ENCODE data around the gene FGF11. TPM values are rescaled to one million over a fixed set of nuclear protein-coding genes. Genes with fewer than 3 reads are reported as not detected.

FGF11 gene
- total and polyA plus RNA-seq, 2 of the 13 experiments (the other 11 are each of a cell fraction or from before 2014, with no cell fraction given): 0.20 to 7.6 TPM

GRCh38 chr17:7444682-7445618, 5.6 kb downstream of the FGF11 start, which contains the start of gene CHRNB1 (continued):
- peak; percentile 32; the same call in 1 of the 2 replicates for TF ChIP-seq KDM5A (IDR thresholded peaks at IDR 0.05; ENCODE audit: borderline replicate concordance, low read length)
- 0 out of 2 replicates have a peak, but pooled peaks have one; percentile 47 for TF ChIP-seq SRY (CRISPR knock-in tag; IDR thresholded peaks at IDR 0.05)
- no peak for TF ChIP-seq SP140L (CRISPR knock-in tag; IDR thresholded peaks at IDR 0.05; ENCODE audit: borderline replicate concordance)
- TF ChIP-seq, protein P1, sequence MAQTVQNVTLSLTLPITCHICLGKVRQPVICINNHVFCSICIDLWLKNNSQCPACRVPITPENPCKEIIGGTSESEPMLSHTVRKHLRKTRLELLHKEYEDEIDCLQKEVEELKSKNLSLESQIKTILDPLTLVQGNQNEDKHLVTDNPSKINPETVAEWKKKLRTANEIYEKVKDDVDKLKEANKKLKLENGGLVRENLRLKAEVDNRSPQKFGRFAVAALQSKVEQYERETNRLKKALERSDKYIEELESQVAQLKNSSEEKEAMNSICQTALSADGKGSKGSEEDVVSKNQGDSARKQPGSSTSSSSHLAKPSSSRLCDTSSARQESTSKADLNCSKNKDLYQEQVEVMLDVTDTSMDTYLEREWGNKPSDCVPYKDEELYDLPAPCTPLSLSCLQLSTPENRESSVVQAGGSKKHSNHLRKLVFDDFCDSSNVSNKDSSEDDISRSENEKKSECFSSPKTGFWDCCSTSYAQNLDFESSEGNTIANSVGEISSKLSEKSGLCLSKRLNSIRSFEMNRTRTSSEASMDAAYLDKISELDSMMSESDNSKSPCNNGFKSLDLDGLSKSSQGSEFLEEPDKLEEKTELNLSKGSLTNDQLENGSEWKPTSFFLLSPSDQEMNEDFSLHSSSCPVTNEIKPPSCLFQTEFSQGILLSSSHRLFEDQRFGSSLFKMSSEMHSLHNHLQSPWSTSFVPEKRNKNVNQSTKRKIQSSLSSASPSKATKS (CRISPR knock-in tag; IDR thresholded peaks at IDR 0.05): no peak
- TF ChIP-seq ZNF691 (CRISPR knock-in tag; IDR thresholded peaks at IDR 0.05; ENCODE audit: borderline replicate concordance, low read depth): peak; percentile 52; the same call in 1 of the 2 replicates
- no peak for TF ChIP-seq PRDM4 (CRISPR knock-in tag; IDR thresholded peaks at IDR 0.05; ENCODE audit: borderline replicate concordance)
- TF ChIP-seq ZNF782 (CRISPR knock-in tag; IDR thresholded peaks at IDR 0.05; ENCODE audit: borderline replicate concordance): peak; percentile 56; the same call in 1 of the 2 replicates
- TF ChIP-seq ZNF20 (CRISPR knock-in tag; IDR thresholded peaks at IDR 0.05): 0 out of 2 replicates have a peak, but pooled peaks have one; percentile 69
- TF ChIP-seq HES4 (CRISPR knock-in tag; IDR thresholded peaks at IDR 0.05; ENCODE audit: borderline replicate concordance): no peak
- no peak for TF ChIP-seq ZBTB14 (CRISPR knock-in tag; IDR thresholded peaks at IDR 0.05)
- TF ChIP-seq NAIF1 (CRISPR knock-in tag; IDR thresholded peaks at IDR 0.05; ENCODE audit: borderline replicate concordance): no peak
- TF ChIP-seq, protein P2, sequence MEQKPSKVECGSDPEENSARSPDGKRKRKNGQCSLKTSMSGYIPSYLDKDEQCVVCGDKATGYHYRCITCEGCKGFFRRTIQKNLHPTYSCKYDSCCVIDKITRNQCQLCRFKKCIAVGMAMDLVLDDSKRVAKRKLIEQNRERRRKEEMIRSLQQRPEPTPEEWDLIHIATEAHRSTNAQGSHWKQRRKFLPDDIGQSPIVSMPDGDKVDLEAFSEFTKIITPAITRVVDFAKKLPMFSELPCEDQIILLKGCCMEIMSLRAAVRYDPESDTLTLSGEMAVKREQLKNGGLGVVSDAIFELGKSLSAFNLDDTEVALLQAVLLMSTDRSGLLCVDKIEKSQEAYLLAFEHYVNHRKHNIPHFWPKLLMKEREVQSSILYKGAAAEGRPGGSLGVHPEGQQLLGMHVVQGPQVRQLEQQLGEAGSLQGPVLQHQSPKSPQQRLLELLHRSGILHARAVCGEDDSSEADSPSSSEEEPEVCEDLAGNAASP (CRISPR knock-in tag; IDR thresholded peaks at IDR 0.05; ENCODE audit: borderline replicate concordance): peak; percentile 73; the same call in 1 of the 2 replicates
- TF ChIP-seq ZNF770 (CRISPR knock-in tag; IDR thresholded peaks at IDR 0.05): 0 out of 2 replicates have a peak, but pooled peaks have one; percentile 51
- TF ChIP-seq, protein P3, sequence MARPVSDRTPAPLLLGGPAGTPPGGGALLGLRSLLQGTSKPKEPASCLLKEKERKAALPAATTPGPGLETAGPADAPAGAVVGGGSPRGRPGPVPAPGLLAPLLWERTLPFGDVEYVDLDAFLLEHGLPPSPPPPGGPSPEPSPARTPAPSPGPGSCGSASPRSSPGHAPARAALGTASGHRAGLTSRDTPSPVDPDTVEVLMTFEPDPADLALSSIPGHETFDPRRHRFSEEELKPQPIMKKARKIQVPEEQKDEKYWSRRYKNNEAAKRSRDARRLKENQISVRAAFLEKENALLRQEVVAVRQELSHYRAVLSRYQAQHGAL (CRISPR knock-in tag; IDR thresholded peaks at IDR 0.05; ENCODE audit: not compliant biosample characterization): no peak

Measured in HepG2 (cell line).